BLaER1 (cell line): ENCODE results near the gene HTR4.
"Not testable (repeated sequence)": the region's sequence is repeated elsewhere in the genome, so short reads cannot be mapped to it uniquely, and the experiment has no call there.

Experiments
- H3K27ac ChIP-seq: shearing (Covaris generic); formaldehyde crosslinking; 2 replicates; pipeline ENCODE4 v1.8.1; 2022
- H3K27me3 ChIP-seq: shearing (Covaris generic); formaldehyde crosslinking; 2 replicates; pipeline ENCODE4 v1.8.1; 2022
- H3K36me3 ChIP-seq: shearing (Covaris generic); formaldehyde crosslinking; 2 replicates; pipeline ENCODE4 v1.8.1; 2022
- H3K4me1 ChIP-seq: shearing (Covaris generic); formaldehyde crosslinking; 2 replicates; pipeline ENCODE4 v1.8.1; 2022
- H3K4me2 ChIP-seq: shearing (Covaris generic); formaldehyde crosslinking; 2 replicates; pipeline ENCODE4 v1.8.1; 2022
- H3K4me3 ChIP-seq: shearing (Covaris generic); formaldehyde crosslinking; 2 replicates; pipeline ENCODE4 v1.8.1; 2022
- H3K9ac ChIP-seq: shearing (Covaris generic); formaldehyde crosslinking; 2 replicates; pipeline ENCODE4 v1.8.1; 2022
- H3K9me3 ChIP-seq: shearing (Covaris generic); formaldehyde crosslinking; 2 replicates; pipeline ENCODE4 v1.8.1; 2022
- H4K20me1 ChIP-seq: shearing (Covaris generic); formaldehyde crosslinking; 2 replicates; pipeline ENCODE4 v1.8.1; 2022
- Cebpa-rat ChIP-seq: shearing (Covaris generic); IDR thresholded peaks from 2 replicates; pipeline ENCODE4 v1.8.1; 2022

HTR4 gene

GRCh38 chr5:148687427-148687826 is 33.1 kb upstream of the HTR4 start:
- Histone ChIP-seq H4K20me1 (no peaks in the 10 kb centered on the region), H3K4me3 (no peak overlapping the region), H3K27me3 (no peaks in the 10 kb centered on the region), H3K9me3 (peaks cover 15% of the 10 kb centered on the region; the same call in 1 of the 2 replicates), H3K9ac (no peak overlapping the region), H3K4me1 (no peaks in the 10 kb centered on the region), H3K36me3 (no peaks in the 10 kb centered on the region), H3K27ac (no peak overlapping the region), H3K4me2 (no peak overlapping the region)
- no peak for TF ChIP-seq Cebpa-rat

DNA sequence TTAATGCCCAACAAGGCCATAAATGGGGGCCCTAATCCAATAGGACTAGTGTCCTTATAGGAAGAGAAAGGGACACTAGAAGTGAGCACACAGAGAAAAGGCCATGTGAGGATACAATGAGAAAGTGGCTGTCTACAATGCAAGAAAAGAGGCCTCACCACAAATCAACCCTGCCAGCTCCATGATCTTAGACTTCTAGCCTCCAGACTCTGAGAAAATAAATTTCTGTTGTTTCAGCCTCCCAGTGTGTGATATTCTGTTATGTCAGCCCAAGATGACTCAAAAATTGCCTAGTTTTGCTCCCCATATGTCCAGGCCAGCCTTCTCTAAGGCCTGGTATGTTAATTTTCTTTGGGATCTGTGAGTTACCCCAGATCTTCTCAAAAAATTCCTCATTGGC is 32.3 kb upstream of the HTR4 start:
- no peaks in the 10 kb centered on the region for H3K36me3 ChIP-seq
- no peak overlapping the region for H3K27ac ChIP-seq
- no peak overlapping the region for H3K4me3 ChIP-seq
- no peak overlapping the region for H3K4me2 ChIP-seq
- peaks cover 15% of the 10 kb centered on the region; the same call in 1 of the 2 replicates for H3K9me3 ChIP-seq
- H3K27me3 ChIP-seq, result no peaks in the 10 kb centered on the region
- TF ChIP-seq Cebpa-rat, result no peak
- H3K9ac ChIP-seq, result no peak overlapping the region
- no peaks in the 10 kb centered on the region for H3K4me1 ChIP-seq
- H4K20me1 ChIP-seq, result no peaks in the 10 kb centered on the region

GRCh38 chr5:148685520-148686134 is 31.3 kb upstream of the HTR4 start:
- H3K36me3 ChIP-seq, result no peaks in the 10 kb centered on the region
- H3K27ac ChIP-seq, result no peak overlapping the region
- TF ChIP-seq Cebpa-rat, result no peak
- H3K9ac ChIP-seq, result no peak overlapping the region
- H3K4me1 ChIP-seq, result no peaks in the 10 kb centered on the region
- no peak overlapping the region for H3K4me3 ChIP-seq
- H4K20me1 ChIP-seq, result no peaks in the 10 kb centered on the region
- no peaks in the 10 kb centered on the region for H3K27me3 ChIP-seq
- no peak overlapping the region for H3K4me2 ChIP-seq
- H3K9me3 ChIP-seq, result peaks cover 9% of the 10 kb centered on the region; the same call in 1 of the 2 replicates

- no peak overlapping the region for H3K27ac ChIP-seq
- H4K20me1 ChIP-seq, result no peaks in the 10 kb centered on the region
- no peaks in the 10 kb centered on the region for H3K4me1 ChIP-seq
- no peak overlapping the region for H3K4me3 ChIP-seq
- H3K9ac ChIP-seq, result no peak overlapping the region
- no peaks in the 10 kb centered on the region for H3K36me3 ChIP-seq
- H3K27me3 ChIP-seq, result no peaks in the 10 kb centered on the region
- peaks cover 5% of the 10 kb centered on the region; the same call in 1 of the 2 replicates for H3K9me3 ChIP-seq
- no peak for TF ChIP-seq Cebpa-rat
- no peak overlapping the region for H3K4me2 ChIP-seq
Measured at GRCh38 chr5:148684528-148684927, 30.2 kb upstream of the HTR4 start.

GRCh38 chr5:148683651-148684050 is 29.3 kb upstream of the HTR4 start:
- Histone ChIP-seq H3K9me3 (peaks cover 4% of the 10 kb centered on the region; the same call in 1 of the 2 replicates), H3K4me2 (no peak overlapping the region), H3K27ac (no peak overlapping the region), H4K20me1 (no peaks in the 10 kb centered on the region), H3K9ac (no peak overlapping the region), H3K4me3 (no peak overlapping the region), H3K27me3 (no peaks in the 10 kb centered on the region), H3K4me1 (no peaks in the 10 kb centered on the region), H3K36me3 (no peaks in the 10 kb centered on the region)
- TF ChIP-seq Cebpa-rat, result no peak

DNA sequence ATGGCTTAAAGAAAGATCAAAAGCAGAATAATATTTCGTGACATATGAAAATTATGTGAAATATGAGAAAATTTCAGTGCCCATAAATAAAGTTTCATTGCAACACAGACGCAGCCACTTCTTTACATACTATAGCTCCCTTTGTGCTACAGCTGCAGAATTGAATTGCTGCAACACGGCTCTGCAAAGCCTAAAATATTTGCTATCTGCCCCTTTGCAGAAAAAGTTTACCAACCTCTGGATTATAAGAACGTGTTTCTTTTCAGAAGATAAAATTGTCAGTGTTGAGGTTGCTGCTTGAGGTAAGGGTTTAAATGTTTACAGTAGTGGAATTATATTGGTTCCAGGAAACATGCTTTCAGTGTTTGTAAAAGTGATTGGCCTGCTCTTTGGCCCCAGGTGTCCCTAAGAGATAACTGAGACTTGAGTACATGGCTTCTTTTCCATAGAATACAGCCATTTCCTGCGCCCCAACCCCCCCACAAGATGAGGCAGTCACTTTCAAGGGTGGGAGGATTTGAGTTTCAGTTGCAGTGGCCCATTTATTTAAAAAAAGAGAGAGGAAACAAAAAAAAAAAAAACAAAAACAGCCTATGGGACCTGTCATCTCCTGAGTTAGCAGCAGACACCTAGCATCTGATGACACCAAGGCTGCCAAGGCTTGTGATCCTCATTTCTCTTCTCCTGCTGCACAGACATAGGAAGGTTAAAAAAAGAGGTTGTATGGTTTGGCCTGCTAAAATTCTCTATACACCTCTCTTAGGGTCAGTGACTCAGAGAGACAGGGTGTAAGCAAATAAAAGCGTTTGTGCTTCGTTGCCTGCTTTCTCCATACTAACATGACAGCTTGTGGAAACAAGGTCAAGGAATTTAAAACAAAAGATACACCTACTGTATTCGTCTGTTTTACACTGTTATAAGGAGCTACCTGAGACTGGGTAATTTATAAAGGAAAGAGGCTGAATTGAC is 28.0 kb upstream of the HTR4 start:
- no peak for TF ChIP-seq Cebpa-rat
- Histone ChIP-seq H3K4me1 (no peaks in the 10 kb centered on the region), H3K9ac (no peak overlapping the region), H3K36me3 (no peaks in the 10 kb centered on the region), H3K27me3 (no peaks in the 10 kb centered on the region), H3K9me3 (no peaks in the 10 kb centered on the region), H4K20me1 (no peaks in the 10 kb centered on the region), H3K27ac (no peak overlapping the region), H3K4me3 (no peak overlapping the region), H3K4me2 (no peak overlapping the region)

DNA sequence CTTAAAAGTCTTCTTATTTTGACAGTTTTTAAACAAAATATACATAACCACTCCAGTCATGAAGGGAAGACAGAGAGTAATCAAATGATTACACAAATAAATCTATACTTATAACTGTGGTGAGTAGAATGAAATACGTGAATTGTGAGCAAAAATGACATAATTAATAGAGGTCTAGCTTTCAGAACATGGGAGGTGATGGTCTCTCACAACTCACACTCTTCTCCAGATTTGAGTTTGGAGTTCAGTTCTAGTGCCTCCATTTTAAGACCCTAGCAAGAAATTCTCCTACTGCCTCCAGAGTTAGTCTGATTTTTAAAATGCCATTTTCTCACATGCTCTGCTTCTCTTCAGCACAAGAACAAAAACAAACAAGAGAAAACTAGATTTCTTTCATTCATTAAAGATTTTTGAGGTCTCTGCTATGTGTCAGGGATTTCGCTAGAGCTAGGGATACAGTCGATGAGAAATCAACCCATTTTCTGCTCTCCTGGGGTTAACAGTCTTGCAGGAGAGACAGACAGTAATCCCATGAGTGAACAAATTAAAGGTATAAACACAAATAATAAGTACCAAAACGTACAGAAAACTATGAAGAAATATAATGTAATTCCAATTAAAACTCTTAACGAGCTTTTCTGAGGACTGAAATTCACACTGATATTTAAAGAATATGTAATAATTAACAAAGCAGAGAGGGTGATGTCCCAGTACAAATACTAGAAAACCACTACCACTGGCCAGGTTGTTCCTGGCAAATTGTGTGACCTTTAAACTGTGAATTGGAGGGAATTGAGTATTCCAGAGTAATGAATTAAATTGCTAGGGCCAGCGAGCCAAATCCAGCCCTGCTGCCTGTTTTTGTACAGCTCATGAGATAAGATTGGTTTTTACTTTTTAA is 27.1 kb upstream of the HTR4 start:
- Histone ChIP-seq H3K9ac (no peak overlapping the region), H3K4me3 (no peak overlapping the region), H3K27me3 (no peaks in the 10 kb centered on the region), H3K4me1 (no peaks in the 10 kb centered on the region), H3K9me3 (no peaks in the 10 kb centered on the region), H3K27ac (no peak overlapping the region), H3K4me2 (no peak overlapping the region), H3K36me3 (no peaks in the 10 kb centered on the region), H4K20me1 (no peaks in the 10 kb centered on the region)
- no peak for TF ChIP-seq Cebpa-rat

- H3K4me2 ChIP-seq, H3K36me3 ChIP-seq, H3K4me3 ChIP-seq, H3K4me1 ChIP-seq, H3K9me3 ChIP-seq, H4K20me1 ChIP-seq, H3K9ac ChIP-seq, H3K27ac ChIP-seq, H3K27me3 ChIP-seq: not testable (repeated sequence)
Measured at GRCh38 chr5:148673704-148674103, 19.4 kb upstream of the HTR4 start.

- Histone ChIP-seq H4K20me1 (no peaks in the 10 kb centered on the region), H3K27me3 (no peaks in the 10 kb centered on the region), H3K9ac (no peak overlapping the region), H3K36me3 (no peaks in the 10 kb centered on the region), H3K4me2 (no peak overlapping the region), H3K27ac (no peak overlapping the region), H3K4me3 (no peak overlapping the region), H3K9me3 (no peaks in the 10 kb centered on the region), H3K4me1 (no peaks in the 10 kb centered on the region)
- TF ChIP-seq Cebpa-rat, result no peak
Measured at GRCh38 chr5:148666353-148666752, 12.0 kb upstream of the HTR4 start.
